GM11168 (cell line): ENCODE results near the gene CXCL14.

Source experiments
- in situ Hi-C: fragments of 300-500 bp; cut with MboI; formaldehyde crosslinking; loops from one replicate; pipeline ENCODE4 v1.12.0; 2022; ENCODE audit warnings: low sequenced_read_pairs; ENCODE audit not compliant: unreplicated experiment

The CXCL14 gene

GRCh38 chr5:135598691-135599395 is 20.1 kb upstream of the CXCL14 start:
- in situ Hi-C loops: no loop called here

- in situ Hi-C loops: no loop called here
These were observed 18.0 kb upstream of the CXCL14 start for GRCh38 chr5:135596788-135597187.

- in situ Hi-C loops: no loop called here
These were observed 17.5 kb upstream of the CXCL14 start for GRCh38 chr5:135596157-135596763.

- in situ Hi-C loops: no loop called here
These were observed 15.7 kb upstream of the CXCL14 start for GRCh38 chr5:135594416-135594960.

- in situ Hi-C loops: no loop called here
These were observed 15.1 kb upstream of the CXCL14 start for GRCh38 chr5:135593886-135594285.

- in situ Hi-C loops: no loop called here
These were observed 14.3 kb upstream of the CXCL14 start for GRCh38 chr5:135593141-135593540.

GRCh38 chr5:135592312-135593045 is 13.7 kb upstream of the CXCL14 start:
- in situ Hi-C loops: no loop called here

- in situ Hi-C loops: no loop called here
These were observed 12.5 kb upstream of the CXCL14 start for GRCh38 chr5:135591277-135591676.

GRCh38 chr5:135589152-135589551 is 10.4 kb upstream of the CXCL14 start:
- in situ Hi-C loops: no loop called here

GRCh38 chr5:135587721-135588663 is 9.2 kb upstream of the CXCL14 start:
- in situ Hi-C loops: no loop called here

- in situ Hi-C loops: no loop called here
These were observed 6.1 kb upstream of the CXCL14 start for GRCh38 chr5:135584918-135585317.

- in situ Hi-C loops: no loop called here
These were observed 5.5 kb upstream of the CXCL14 start for GRCh38 chr5:135584276-135584675.

- in situ Hi-C loops: no loop called here
These were observed 3.4 kb upstream of the CXCL14 start for GRCh38 chr5:135582099-135582781.

GRCh38 chr5:135578305-135578684 is 496 bp downstream of the CXCL14 start:
- in situ Hi-C loops: no loop called here

GRCh38 chr5:135577421-135577820 is 1.4 kb downstream of the CXCL14 start:
- in situ Hi-C loops: no loop called here

GRCh38 chr5:135576075-135576599 is 2.7 kb downstream of the CXCL14 start:
- in situ Hi-C loops: no loop called here

- in situ Hi-C loops: no loop called here
These were observed 4.3 kb downstream of the CXCL14 start for GRCh38 chr5:135574493-135574892.

GRCh38 chr5:135571902-135572301 is 6.9 kb downstream of the CXCL14 start:
- in situ Hi-C loops: no loop called here

- in situ Hi-C loops: no loop called here
These were observed 7.7 kb downstream of the CXCL14 start for GRCh38 chr5:135571066-135571609.
